ENCODE results near the gene NUP98. TPM values are rescaled to one million over a fixed set of nuclear protein-coding genes. Genes with fewer than 3 reads are reported as not detected.

Gene NUP98
- total RNA-seq, 4 donors from 2014 or later, result 74.6 to 117 (median 86.7) TPM

DNA sequence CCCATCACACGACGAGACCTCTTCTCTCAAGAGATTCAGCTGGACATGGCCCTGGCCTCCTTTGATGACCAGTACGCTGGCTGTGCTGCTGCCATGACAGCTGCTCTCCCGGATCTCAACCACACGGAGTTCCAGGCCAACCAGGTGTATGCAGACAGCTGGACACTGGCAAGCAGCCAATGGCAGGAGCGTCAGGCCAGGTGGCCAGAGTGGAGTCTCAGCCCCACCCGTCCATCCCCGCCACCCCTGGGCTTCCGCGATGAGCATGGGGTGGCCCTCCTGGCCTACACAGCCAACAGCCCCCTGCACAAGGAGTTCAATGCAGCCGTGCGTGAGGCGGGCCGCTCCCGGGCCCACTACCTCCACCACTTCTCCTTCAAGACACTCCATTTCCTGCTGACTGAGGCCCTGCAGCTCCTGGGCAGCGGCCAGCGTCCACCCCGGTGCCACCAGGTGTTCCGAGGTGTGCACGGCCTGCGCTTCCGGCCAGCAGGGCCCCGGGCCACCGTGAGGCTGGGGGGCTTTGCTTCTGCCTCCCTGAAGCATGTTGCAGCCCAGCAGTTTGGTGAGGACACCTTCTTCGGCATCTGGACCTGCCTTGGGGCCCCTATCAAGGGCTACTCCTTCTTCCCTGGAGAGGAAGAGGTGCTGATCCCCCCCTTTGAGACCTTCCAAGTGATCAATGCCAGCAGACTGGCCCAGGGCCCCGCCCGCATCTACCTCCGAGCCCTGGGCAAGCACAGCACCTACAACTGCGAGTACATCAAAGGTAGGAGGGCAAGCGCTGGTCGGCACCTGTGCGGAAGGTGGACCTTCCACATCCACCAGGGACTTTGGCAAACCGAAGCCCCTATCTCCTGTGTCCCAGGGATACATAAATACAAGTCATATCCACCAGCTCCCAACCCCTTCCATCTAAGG is 137.5 kb downstream of the NUP98 start:
- TF ChIP-seq, protein P1, sequence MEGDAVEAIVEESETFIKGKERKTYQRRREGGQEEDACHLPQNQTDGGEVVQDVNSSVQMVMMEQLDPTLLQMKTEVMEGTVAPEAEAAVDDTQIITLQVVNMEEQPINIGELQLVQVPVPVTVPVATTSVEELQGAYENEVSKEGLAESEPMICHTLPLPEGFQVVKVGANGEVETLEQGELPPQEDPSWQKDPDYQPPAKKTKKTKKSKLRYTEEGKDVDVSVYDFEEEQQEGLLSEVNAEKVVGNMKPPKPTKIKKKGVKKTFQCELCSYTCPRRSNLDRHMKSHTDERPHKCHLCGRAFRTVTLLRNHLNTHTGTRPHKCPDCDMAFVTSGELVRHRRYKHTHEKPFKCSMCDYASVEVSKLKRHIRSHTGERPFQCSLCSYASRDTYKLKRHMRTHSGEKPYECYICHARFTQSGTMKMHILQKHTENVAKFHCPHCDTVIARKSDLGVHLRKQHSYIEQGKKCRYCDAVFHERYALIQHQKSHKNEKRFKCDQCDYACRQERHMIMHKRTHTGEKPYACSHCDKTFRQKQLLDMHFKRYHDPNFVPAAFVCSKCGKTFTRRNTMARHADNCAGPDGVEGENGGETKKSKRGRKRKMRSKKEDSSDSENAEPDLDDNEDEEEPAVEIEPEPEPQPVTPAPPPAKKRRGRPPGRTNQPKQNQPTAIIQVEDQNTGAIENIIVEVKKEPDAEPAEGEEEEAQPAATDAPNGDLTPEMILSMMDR (IDR thresholded peaks at IDR 0.05; ENCODE audit: low read depth), result no peak

DNA sequence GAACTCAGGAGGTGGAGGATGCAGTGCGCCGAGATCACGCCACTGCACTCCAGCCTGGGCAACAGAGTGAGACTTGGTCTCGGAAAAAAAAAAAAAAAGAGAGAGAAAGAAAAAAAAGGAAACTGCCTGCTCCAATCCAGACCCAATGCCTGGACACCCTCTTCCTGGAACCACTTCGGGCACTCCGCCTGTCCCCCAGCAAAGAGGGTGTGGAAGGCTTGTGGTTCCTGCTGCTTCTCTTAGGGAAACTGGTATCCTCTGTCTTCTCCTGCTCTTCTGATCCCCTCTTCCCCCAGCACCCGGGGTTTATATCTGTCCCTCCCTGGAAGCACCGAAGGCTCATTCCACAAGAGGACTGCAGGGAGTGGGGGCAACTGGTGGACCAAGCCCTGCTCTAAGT is 139.1 kb downstream of the NUP98 start:
- TF ChIP-seq, protein P1 (IDR thresholded peaks at IDR 0.05; ENCODE audit: low read depth), result no peak

DNA sequence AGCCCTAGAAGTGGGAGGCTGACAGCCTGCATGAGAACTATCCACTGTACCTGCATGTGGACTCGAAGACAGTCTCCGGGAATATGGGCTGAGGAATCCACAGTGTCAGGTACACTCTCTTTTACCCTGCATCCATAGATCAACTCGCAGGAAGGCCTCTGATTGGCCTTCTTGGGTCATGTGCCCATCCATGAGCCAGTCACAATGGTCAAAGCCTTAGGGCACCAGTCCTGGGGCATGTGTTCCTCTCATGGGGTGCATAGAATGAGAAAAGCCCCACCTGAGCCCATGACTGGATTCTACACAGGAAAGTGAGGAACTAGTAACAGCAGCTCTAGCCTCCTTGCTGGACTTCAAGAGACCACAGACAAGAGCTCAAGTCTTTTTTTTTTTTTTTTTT is 141.8 kb downstream of the NUP98 start:
- TF ChIP-seq, protein P1 (IDR thresholded peaks at IDR 0.05; ENCODE audit: low read depth), result no peak

DNA sequence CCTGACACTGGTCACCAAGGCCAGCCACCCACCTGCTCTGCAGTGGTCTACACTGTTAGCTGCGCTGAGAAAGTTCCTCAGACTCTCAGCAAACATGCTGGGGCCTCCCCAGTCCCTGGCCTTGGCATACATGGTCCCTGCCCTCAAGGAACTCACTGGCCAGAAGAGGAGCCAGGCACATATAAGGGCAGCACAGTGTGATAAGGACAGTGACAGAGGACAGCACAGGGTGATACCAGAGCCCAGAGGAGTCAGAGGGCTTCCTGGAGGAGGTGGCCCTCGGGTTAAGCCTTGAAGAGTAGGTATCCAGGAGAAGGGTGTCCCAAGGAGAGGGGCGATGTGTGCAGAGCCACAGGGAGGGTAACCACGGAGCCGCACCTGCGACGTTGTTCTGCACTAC is 151.8 kb downstream of the NUP98 start:
- TF ChIP-seq, protein P1 (IDR thresholded peaks at IDR 0.05; ENCODE audit: low read depth), result no peak

DNA sequence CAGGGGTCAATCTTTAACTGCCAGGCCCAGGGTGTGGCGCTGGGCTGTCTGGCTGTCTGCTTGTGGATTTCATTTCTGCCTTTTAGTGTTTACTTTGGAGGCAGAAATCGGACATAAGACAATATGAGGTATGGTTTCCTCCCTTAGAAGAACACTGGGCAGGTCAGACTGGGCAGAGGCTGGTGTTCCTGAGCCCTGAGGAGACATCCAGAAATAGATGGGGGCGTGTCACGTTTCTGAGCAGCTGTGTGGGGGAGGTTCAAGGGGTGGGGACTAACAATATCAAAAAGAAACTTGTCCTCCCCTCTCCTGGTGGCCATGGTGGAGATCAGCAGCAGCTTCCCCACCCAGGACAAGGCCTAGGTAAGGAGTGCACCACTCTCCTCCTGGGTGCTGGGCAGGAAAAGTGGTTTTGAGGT is 152.5 kb downstream of the NUP98 start, which contains the start of gene ART1:
Gene ART1 (plus strand): TSS at position 312 of the 419 bp plus-strand sequence. CDS start 14,086 bp downstream, outside the sequence.
- TF ChIP-seq, protein P1 (IDR thresholded peaks at IDR 0.05; ENCODE audit: low read depth), result no peak

DNA sequence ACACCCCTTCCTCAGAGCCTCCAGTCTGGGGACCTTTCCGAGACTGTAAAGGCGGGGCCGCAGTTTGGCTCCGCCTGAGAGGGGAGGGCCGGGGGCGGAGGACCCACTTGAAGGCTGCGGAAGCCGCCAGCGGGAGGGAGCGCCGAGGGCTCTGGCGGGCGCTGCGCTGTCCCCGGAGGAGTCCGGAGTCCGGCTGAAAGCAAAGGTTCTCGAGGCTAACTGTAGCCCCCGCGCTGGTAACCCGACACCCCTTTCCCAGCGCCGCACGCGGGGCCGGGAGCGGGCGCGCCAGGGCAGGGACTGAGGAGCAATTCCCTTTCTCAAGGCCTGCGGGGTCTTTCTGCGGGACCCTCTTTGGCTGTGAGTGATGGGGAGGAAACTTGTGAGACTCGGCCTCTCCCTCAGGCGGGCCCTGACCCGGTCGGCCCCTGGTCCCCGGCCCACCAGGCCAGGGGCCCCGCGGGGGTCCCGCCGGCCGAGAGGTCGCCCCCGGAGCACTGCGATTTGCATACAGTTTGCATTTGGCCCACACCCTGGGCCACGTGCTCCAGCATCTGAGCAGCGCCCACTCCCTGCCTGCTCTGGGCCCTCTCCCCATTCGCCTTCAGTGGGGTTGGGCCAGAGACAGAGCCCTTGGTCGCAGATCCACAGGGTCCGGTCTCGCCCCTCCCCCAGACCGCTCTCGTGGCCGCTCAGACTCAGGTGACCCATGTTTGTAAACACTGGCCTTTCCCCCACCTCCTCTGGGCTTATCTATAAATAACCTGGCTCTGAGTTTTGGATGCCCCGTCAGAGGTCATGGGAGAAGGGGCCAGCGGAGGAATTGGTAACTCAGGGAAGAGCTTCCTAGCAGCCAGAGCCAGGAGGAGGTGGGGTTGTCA is 155.0 kb downstream of the NUP98 start:
- TF ChIP-seq, protein P1 (IDR thresholded peaks at IDR 0.05; ENCODE audit: low read depth), result no peak

DNA sequence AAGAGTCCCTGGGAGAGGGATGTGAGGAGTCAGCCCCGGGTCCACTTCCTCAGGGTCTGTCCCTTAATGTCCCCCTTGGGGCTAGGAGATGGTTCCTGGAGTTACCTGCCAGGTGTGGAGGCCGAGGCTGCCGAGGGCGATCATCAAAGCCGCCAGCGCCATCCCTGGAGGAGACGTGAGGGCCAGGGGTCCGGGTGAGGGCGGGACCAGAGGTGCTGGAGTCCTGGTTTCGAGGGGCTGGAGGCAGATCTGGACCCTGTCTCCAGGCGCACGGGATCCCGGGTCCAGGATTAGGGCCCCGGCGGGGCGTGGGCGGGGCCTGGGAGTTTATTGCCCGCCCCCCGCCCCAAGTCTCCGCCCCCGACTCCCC is 155.7 kb downstream of the NUP98 start, which contains the start of gene ART5:
Gene ART5 (minus strand): TSS at position 292 of the 370 bp plus-strand sequence. CDS start 130 bp downstream, at position 162.
- TF ChIP-seq, protein P1 (IDR thresholded peaks at IDR 0.05; ENCODE audit: low read depth), result no peak
